Measurements from ENCODE around the gene MTERF2.

The MTERF2 gene

GRCh38 chr12:106953352-106954250, 33.3 kb downstream of the MTERF2 start:
- DNase-seq (ENCODE audit: low read depth): no peak

GRCh38 chr12:106950591-106950990, 36.4 kb downstream of the MTERF2 start:
- DNase-seq (ENCODE audit: low read depth): no peak

GRCh38 chr12:106947461-106947860, 39.5 kb downstream of the MTERF2 start:
- no peak for DNase-seq (ENCODE audit: low read depth)

GRCh38 chr12:106945261-106945851, 41.6 kb downstream of the MTERF2 start:
- DNase-seq (ENCODE audit: low read depth): no peak

- no peak for DNase-seq (ENCODE audit: low read depth)
Observed at GRCh38 chr12:106942775-106943174, 44.2 kb downstream of the MTERF2 start.

GRCh38 chr12:106941481-106942156, 45.3 kb downstream of the MTERF2 start:
- DNase-seq (ENCODE audit: low read depth): no peak

GRCh38 chr12:106934277-106934676, 52.7 kb downstream of the MTERF2 start:
- no peak for DNase-seq (ENCODE audit: low read depth)

All from activated T-cell treated with anti-CD3 and anti-CD28 coated beads for 48 hours (primary cell).